Stimulated activated CD4-positive, alpha-beta T cell treated with anti-CD3 and anti-CD28 coated beads, TNF-alpha, amount 100 ng/mL, for 4 hours (primary cell): ENCODE data around the gene WNT8B.
A peak's percentile ranks its signal among the peaks of the same experiment; 100 is the strongest.

Experiments
- DNase-seq, 3 experiments: peaks; one replicate each; pipeline ENCODE4 v3.0.0-alpha.2; 2020; ENCODE audit warnings: low read depth in 3 of 3

The WNT8B gene

DNA sequence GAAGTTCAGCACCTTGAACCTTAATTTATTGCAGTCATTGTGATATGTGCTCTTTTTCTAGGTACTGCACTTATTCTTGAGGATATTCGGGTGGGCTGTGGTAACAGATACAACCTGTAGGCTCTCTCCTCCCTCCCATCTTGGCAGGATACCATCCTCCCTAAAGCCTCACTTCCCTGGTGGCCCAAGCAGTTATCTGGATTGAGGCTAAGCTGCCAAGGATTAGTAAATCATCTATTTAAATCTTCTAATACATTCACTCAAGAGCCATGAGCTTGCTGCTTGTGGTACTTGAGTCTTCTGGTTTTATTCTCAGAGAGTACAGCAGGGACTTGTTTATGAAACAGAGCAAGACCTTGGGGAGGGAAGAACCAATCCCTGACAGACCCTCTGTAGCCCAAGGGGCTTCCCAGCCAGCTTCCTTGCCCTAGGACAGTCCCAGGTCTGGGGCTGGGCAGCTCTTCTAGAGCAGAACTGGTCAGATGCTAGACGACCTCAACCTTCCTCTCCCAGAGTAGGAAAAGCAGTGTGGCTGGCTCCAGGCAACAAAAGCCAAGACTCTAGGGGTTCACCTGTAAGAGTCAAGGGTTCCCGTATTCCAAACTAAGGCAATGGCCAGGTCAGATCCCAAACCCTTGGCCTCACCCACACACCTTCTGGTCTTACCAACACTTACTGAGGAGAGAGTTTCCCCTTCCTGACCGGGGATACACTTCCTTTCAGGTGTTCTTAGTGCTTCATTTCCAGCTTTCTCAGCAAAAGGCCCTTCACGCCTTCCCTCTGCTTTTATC is 21.3 kb downstream of the WNT8B start:
- DNase-seq: no peak

- no peak for DNase-seq
These were observed 22.6 kb downstream of the WNT8B start for GRCh38 chr10:100485366-100485765.

DNA sequence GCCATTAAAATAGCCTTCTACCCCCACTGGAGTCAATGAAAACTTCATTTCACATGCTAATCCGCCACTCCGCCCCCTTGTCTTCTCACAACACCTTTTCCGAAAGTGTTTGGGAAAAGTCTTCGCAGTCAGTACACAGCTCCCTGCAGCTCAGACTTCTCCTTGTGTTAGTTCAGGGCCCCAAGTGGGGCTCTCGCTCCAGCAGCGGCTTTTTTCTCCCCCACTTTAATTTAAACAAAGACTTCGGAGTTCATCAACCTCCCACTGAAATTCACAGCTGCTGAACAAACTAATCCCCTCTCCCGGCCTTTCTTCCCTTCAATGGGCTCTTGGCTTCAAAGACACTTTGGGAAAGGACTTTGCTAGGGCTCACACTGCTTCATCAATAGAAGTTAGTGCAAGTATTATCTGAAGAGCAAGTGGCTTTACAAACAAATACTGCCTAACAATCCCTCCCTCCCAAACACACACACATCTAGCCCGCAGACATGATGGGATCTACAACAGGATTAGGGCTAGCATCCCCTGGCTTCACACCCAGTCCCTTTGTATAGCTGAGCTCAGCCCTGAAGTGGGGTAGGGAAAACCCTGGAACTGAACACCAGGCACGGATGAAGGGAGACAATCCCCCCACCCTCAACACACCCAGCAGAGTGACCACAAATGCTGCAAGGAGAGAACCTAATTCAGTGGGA is 23.1 kb downstream of the WNT8B start:
- no peak for DNase-seq

- DNase-seq: no peak
These were observed 24.7 kb downstream of the WNT8B start for GRCh38 chr10:100487529-100487928.

DNA sequence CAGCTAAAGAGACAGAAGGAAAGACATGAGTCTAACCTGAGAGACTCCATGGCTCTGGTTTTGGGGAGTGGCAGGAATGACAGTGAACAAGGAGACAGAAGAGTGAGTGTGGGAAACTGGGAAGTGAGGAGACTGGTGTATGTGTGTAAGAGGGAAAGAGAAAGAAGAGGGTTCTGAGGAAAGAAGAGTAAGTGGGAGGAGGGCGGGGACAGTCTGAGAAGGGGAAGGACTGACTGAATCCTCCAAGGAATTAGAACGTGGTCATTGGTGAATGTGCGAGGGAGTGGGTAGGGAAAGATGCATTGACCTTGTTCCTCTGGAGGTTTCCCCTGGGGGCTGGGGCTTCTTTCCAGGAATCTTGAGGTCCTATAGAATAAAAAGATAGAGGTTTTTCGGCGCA is 26.6 kb downstream of the WNT8B start:
- no peak for DNase-seq

DNA sequence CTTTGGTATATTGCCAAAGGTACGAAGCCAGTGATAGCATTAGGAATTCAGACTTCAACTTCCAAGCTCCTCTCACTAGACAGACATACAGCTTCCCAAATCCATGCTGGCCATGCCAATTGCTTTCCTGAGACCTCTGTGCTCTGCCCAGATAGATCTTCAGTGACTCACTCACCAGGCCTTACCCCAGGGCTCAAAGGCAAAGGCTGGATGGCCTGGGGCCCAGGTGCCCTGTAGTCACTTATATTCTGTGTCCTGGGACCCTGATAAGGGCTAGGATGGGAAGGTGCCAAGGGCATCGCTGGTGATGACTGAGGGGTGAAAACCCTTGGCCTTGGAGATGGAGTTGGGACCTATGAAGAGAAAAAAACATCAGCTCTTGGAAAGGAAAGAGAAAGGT is 27.7 kb downstream of the WNT8B start:
- no peak for DNase-seq

- DNase-seq: no peak
These were observed 33.8 kb downstream of the WNT8B start for GRCh38 chr10:100496567-100496966.

DNA sequence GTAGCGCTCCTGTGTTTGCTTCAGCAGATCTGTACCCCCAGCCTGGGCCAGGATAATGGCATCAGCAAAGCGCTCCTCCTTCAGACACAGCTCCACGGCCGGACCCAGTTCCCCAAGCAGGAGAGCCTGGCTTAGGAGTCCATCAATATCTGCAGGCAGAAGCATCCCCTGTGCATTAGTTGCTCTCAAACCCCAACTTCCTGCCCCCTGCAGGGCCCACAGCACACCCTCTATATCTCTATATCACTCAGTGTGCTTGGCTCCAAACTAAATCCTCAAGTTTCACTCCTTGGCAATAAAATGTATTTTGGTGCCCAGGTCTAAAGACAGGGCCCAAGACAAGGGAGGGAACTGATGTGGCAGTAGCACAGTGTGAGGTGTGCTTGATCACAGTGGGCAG is 35.2 kb downstream of the WNT8B start:
- DNase-seq: no peak

DNA sequence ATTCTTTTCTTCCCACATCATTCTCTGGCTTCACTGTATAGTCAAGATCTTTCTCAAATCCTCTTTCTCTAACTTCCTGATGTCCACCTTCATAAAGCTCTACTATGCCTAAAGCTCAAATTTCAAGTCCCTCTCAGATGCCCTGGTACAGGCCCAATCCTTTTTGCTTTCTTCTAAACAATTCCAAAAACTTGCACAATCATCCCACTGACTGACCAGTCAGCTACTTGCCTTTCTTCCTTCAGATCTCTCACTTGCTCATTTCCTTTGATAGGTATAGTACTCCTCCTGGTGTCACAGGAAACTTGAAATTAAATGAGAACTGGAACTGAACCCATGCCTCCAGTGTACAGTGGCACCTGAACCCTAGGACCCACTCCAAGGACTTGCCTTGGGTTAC is 38.6 kb downstream of the WNT8B start:
- DNase-seq: no peak

GRCh38 chr10:100502926-100503494 is 40.2 kb downstream of the WNT8B start:
- DNase-seq: no peak

DNA sequence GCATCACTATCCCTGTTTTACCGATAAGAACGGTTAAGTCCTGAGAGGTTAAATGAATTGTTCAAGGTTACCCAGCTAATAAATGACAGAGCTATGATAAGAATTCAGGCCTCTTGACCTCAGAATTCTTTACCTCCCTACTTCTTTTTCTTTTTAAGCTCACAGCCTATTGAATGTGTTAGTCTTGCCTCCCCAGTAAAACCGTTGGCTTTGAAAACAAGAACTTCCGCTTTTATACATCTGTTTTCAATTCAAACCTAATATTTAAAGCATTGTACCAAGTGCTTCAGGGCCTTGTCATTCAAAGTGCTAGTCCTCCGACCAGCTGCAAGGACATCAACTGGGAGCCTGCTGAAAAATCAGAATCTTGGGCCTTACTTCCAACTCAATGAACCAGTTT is 41.3 kb downstream of the WNT8B start:
- no peak for DNase-seq

DNA sequence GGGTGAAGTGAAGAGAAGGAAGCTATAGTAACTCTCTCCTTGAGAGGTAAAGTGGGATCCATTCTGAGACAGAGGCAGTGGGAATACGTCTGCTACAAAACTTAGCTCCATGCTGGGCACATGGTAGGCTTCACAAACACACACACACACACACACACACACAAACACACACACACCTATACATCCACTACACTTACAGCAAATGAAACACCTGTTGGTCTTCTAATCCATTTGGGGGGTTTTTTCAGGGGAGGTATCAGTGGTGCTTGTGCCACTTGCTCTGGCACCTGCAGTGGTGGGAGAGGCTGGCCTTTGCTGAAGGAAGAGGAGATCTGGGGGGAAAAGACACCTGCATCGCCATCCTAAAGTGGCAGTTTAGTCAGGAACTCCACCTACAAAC is 42.4 kb downstream of the WNT8B start:
- no peak for DNase-seq

GRCh38 chr10:100506596-100507356 is 44.0 kb downstream of the WNT8B start:
- DNase-seq: no peak

DNA sequence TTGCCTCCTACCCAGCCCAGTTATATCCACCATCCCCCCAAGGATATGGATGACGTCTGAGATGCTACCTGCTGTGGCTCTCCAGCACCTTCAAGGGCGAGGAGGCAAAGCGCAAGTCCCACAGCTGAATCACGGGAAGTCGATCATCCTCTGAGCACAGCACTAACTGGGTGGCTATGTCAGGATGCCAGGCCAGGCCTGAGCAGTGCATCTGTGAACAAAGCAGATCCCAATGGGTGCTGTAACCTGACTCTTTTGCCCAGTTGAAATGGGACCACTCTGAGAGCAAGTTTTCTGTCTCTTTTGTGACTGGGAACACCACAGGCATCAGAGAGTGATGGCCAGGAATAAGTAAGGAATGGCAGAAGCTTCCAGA is 44.5 kb downstream of the WNT8B start:
- DNase-seq: no peak

- DNase-seq: no peak
These were observed 45.5 kb downstream of the WNT8B start for GRCh38 chr10:100508266-100508665.

DNA sequence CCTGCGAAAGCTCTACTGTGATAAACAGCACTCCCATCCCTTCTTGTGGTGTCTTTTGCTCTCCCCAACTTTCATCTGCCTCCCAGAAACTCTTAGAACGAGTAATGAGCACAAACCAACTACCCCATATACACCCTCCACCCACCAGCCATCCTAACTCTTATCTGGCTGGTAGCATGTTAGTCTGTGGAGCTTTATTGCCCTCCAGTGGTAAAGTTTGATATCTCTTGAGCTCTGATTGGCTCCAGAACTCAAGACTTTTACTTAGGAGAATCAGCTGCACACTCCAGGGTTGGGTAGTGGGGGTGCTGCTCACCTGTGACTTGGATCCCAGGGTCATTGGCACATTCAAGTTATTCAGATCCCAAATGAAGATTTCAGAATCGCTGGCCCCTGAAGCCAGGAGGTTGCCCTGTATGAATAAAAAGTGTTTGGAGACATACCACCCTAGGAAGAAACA is 45.9 kb downstream of the WNT8B start:
- DNase-seq: no peak

- DNase-seq: peak; percentile 14 to 46 (median 35)
These were observed 46.5 kb downstream of the WNT8B start for GRCh38 chr10:100509241-100509840.

- peak; percentile 9 to 52 (median 28) for DNase-seq
These were observed 47.9 kb downstream of the WNT8B start for GRCh38 chr10:100510533-100511308.

DNA sequence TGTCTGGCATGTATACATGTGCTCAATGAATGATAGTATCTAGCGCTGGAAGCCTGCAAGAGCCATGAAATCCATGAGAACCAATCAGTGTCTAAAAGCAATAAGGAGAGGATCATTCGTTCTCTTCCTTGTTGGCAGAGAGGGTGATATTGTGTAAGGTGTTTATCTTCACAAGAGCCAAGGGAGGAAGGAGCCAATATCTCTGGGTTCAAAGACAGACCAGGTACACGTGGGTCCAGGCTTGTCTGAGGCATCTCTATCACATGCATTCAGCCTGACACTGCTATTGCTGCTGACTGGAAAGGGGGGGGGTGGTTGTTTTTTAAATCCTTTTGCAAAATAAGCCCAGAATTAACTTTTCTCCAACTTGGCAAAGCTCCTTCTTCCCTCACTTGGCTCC is 52.8 kb downstream of the WNT8B start:
- no peak for DNase-seq

GRCh38 chr10:100516847-100517246 is 54.0 kb downstream of the WNT8B start:
- DNase-seq: no peak

DNA sequence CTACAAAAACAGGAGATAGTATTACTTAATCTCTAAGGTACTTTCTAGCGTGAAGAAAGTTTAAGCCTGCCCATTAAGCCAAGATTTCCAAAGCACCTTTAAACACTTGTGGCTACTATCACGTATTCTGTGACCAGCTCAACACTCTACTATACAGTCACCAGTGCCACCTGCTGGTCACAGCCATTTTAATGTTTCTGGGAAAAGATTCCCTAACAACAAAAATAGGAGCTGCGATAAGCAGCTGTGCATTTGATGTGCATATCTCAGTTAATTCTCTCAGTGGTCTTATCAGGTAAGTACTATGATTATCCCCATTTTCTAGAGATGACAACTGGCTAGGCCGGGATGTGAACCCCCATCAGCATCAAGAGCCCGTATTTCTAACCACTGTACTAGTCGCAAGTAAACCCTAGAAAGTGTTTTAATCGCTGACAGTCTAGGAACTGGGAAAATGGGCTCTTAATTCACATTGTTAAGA is 56.0 kb downstream of the WNT8B start:
- DNase-seq: peak in 1 of 3 experiments; percentile 41
